Lung microvascular endothelial cell (primary cell): Measurements from ENCODE around the gene TMEM60. TPM values are rescaled to one million over a fixed set of nuclear protein-coding genes. Genes with fewer than 3 reads are reported as not detected.
"Not testable (repeated sequence)": the region's sequence is repeated elsewhere in the genome, so short reads cannot be mapped to it uniquely, and the experiment has no call there.

Source experiments
- DNase-seq, 2 donors: peaks; one replicate each; pipeline versions ENCODE4 v3.0.0 to v3.0.0-alpha.2; 2010; ENCODE audit warnings: low read depth in 2 of 2
- total RNA-seq: library from RNA; depleted of rRNA; stranded (reverse); fragments of >200 nt; gene quantifications from 2 replicates; pipeline ENCODE4 v1.2.1, GENCODE V29; 2014

The TMEM60 gene
- total RNA-seq = 8.7 and 10.5 TPM in 2 replicates

DNA sequence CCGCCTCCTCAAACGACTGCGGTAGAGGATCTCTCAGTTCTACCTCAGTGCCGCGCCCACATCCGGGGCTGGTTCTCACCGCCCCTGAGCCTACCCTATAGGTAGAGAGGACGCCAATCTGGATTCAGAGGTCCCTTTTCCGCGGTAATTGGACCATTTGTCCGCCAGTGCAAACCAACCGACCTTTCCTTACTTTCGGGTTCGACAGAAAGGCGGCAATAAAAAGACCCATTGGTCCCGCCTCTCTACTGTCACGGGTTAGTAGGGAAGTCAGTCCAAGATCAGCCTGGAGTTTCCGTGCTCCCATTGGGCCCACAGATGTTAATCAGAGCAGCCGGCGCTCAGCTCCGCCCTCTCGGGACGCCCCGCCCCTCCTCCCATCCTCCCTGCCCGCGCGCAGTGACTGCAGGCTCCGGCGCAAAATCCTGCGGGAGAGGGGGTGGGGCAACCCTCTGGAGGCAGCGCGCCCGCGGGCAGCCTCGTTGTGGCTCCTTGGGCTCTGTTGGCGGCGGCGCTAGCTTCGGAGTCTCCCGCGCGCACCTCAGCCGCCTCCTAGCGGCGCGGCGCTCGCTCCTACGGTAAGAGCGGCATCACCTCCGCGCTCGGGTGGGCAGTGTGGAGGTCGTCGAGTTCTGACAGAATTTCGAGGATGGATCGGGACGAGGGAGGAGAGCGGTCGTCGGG, at the start of gene TMEM60, which contains the start of gene PHTF2:
Gene TMEM60 (minus strand): TSS at position 41 of the 684 bp plus-strand sequence. CDS start 4,061 bp downstream, outside the sequence.
Gene PHTF2 (plus strand): TSS at position 380 of the 684 bp plus-strand sequence.
- peak; percentile 99 to 100 for DNase-seq

DNA sequence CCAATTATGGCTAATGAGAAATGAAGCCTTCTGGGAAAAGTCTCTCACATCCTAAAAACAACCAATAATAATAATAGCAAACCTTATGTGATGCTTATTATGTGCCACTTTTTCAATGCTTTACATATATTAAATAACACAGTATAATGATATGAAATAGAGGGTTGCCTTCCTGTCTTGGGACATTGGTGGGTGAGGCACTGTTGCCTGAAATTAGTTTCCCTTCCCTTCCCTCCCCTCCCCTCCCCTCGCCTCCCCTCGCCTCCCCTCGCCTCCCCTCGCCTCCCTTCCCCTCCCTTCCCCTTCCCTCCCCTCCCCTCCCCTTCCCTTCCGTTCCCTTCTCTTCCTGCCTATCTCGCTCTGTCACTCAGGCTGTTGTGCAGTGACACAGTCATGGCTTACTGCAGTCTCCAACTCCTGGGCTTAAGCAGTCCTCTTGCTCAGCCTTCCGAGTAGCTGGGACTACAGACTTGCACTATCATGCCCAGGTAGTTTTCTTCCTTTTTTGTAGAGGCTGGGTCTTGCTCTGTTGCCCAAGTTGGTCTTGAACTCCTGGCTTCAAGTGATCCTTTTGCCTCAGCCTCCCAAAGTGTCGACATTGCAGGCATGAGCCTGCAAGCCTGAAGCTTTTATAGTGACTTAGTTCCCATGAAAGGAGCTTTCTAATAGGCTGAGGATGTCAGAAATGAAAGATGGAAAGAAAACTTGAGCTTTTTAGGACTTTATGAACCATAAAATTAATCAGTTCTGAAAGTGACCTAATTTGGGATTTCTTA, 48.3 kb upstream of the TMEM60 start:
- DNase-seq = no peak

GRCh38 chr7:77843194-77843593, 45.0 kb upstream of the TMEM60 start:
- DNase-seq = no peak

GRCh38 chr7:77839919-77840318, 41.7 kb upstream of the TMEM60 start:
- DNase-seq = no peak

DNA sequence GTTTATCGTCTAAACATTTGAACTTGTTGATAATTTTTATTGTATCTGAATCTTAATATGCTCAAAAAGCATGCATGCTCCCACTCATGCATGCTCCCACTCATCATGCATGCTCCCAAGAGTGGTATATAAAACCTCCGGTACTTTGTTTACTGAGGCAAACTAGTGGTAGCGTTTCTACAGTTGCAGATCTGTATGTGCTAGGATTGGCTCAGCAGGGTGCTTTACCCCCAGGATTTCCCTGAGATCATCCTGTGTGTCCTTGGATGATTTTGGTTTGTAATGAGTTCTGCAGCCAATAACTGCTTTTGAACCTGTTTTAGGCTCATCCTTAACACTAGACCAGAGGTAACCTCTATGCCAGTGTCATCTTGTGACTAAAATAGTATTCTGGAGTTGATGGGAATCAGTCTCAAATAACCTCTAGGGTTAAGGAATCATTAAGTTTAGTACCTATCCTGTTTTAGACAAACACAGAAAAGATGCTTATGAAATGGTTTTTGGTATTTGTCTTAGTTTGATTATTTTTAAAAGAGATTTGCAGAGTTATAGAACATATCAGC, 40.8 kb upstream of the TMEM60 start:
- no peak for DNase-seq

DNA sequence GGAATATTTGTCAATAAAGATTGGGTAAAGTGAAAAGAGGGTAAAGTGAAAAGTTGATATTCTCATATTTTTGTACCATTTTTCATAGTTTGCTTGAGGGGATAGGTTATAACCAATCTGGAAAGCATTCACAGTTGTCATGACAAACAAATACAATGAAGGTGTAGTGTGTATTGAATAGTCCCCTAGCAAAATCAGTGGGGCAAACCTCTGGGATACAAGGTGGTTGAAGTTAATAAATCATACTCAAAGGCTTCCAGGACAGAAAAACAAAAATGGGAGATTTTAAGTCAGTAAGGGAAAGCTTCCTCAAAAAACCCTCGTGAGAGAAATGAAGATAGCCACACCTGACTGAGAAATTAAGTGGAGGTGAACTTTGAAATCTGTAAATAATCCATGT, 39.7 kb upstream of the TMEM60 start:
- DNase-seq = no peak

GRCh38 chr7:77837275-77837674, 39.0 kb upstream of the TMEM60 start:
- no peak for DNase-seq

DNA sequence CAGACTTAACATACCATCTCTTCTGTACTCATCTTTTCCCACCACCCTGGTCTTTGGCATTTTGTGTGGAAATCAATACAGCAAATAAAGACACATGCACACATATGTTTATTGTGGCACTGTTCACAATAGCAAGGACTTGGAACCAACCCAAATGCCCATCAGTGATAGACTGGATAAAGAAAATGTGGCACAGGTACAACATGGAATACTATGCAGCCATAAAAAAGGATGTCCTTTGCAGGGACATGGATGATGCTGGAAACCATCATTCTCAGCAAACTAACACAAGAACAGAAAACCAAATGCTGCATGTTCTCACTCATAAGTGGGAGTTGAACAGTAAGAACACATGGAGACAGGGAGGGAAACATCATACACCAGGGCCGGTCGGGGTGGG, 38.2 kb upstream of the TMEM60 start:
- DNase-seq = not testable (repeated sequence)

DNA sequence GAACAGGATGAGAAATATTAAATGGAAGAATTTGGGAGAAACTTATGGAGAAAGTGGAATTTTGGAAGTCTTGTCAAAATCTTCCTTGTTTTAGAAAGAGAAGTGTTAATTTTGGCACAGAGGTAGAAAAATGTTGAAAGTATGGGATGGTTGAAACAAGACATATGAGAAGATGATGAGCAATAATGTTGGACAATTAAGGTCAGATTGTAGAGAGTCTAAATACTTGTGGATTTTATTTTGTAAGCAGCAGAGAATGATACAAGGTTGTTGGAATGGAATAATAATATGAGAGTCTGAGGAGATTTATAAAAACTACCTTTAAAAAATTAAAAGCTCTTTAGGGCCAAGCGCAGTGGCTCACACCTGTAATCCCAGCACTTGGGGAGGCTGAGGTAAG, 34.9 kb upstream of the TMEM60 start:
- DNase-seq = no peak

- DNase-seq = no peak
Observed at GRCh38 chr7:77831953-77832352, 33.7 kb upstream of the TMEM60 start.

DNA sequence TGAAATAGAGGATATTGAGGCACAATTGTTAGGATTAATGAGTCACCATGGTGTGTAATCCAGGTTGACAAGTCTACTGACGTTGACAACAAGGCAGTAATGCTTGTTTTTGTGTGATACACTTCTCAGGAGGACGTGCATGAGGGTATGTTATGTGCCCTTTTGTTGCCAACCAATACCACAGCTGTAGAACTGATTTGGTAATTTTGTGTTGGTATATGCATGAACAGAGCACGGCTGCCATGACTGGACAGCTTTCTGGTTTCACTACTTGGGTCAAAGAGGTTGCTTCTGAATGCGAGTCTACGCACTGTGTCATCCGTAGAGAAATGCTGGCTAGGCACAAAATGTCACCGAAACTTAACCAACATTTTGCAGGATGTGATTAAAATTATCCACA, 33.2 kb upstream of the TMEM60 start:
- no peak for DNase-seq

- no peak for DNase-seq
Observed at GRCh38 chr7:77830649-77831355, 32.6 kb upstream of the TMEM60 start.

- DNase-seq = no peak
Observed at GRCh38 chr7:77827999-77828398, 29.8 kb upstream of the TMEM60 start.

GRCh38 chr7:77826300-77826699, 28.1 kb upstream of the TMEM60 start:
- DNase-seq = no peak

DNA sequence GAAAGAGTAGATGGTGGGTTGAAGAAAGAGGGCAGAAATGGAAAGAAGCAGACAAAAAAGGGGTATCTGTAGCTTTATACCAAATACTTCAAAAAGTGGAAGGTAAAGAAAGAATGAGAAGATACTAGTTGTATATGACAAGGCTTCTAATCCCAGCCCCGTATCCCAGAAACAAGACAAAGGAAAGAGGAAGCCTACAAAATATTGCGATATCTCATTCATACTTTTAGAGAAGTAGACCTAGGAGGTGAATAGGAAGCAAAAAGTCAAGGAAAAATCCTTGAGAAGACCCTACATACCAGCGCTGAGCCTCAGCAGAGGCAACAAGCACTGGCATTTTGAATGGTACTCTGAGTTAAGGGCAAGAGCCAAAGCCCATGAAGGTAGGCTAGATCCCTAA, 26.9 kb upstream of the TMEM60 start:
- DNase-seq = no peak

DNA sequence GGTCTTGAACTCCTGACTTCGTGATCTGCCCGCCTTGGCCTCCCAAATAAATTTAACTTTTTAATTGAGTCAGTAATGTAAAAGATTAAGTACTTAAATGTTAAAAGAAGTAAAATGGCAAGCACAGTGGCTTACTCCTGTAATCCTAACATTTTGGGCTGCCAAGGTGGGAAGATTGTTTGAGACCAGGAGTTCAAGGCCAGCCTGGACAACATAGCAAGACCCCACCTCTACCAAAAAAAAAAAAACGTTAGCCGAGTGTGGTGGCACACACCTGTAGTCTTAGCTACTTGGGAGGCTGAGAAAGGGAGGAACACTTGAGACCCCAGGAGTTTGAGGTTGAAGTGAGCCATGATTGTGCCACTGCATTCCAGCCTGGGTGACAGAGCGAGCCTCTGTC, 26.4 kb upstream of the TMEM60 start:
- DNase-seq = no peak

DNA sequence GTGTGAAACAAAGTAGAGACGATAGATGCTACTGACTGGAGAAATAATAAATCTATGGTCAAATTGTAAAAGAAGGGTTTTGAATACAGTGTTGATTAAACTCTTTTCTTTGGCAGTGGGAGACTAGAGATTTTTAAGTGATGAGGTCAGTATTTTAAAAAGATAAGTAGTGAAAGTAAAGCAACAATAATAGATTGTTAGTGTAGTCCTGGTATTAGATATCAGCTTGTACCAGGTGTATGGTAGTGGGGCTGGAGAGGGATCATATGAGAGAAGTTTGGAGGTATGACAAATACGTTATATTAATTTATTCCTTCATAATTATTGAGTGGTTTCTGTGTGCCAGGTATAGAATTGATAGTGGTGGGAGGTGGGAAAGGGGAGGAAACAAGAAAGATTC, 25.6 kb upstream of the TMEM60 start:
- DNase-seq = no peak

GRCh38 chr7:77822269-77822668, 24.0 kb upstream of the TMEM60 start:
- DNase-seq = no peak

DNA sequence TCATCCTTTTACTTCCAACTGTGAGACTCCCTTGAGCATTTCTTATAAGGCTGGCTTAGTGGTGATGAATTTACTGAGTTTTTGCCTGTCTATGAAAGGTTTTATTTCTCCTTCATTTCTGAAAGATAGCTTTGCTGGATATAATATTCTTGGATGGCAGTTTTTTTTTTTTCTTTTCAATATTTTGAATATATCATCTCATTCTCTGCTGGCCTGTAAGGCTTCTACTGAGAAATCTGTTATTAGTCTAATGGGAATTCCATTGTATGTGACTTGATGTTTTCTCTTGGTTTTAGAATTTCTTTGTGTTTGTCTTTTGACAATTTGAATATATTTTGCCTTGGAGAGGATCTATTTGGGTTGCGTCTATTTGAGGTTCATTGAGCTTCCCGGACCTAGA, 22.7 kb upstream of the TMEM60 start:
- no peak for DNase-seq

- DNase-seq = no peak
Observed at GRCh38 chr7:77819021-77819420, 20.8 kb upstream of the TMEM60 start.

- no peak for DNase-seq
Observed at GRCh38 chr7:77813180-77813579, 14.9 kb upstream of the TMEM60 start.

GRCh38 chr7:77812290-77812685, 14.1 kb upstream of the TMEM60 start:
- peak in 1 of 2 donors; percentile 63 for DNase-seq
